Choroid plexus epithelial cell (primary cell): ENCODE results near the gene ZIK1.
A peak's percentile ranks its signal among the peaks of the same experiment; 100 is the strongest.

ENCODE experiments used
- DNase-seq: peaks from one replicate; pipeline ENCODE4 v3.0.0-alpha.2; 2010; ENCODE audit warnings: low read depth
- H3K4me3 ChIP-seq: 2 replicates; pipeline ENCODE4 v1.5.1; 2011; ENCODE audit warnings: low read depth, mild to moderate bottlenecking, control low read depth, low read length, moderate library complexity
- TF ChIP-seq, protein P1 (sequence below): conservative IDR thresholded peaks from 2 replicates; pipeline ENCODE4 v1.5.1; 2011; ENCODE audit warnings: low read depth, mild to moderate bottlenecking, control low read depth, inconsistent platforms, low read length, moderate library complexity

Gene ZIK1

DNA sequence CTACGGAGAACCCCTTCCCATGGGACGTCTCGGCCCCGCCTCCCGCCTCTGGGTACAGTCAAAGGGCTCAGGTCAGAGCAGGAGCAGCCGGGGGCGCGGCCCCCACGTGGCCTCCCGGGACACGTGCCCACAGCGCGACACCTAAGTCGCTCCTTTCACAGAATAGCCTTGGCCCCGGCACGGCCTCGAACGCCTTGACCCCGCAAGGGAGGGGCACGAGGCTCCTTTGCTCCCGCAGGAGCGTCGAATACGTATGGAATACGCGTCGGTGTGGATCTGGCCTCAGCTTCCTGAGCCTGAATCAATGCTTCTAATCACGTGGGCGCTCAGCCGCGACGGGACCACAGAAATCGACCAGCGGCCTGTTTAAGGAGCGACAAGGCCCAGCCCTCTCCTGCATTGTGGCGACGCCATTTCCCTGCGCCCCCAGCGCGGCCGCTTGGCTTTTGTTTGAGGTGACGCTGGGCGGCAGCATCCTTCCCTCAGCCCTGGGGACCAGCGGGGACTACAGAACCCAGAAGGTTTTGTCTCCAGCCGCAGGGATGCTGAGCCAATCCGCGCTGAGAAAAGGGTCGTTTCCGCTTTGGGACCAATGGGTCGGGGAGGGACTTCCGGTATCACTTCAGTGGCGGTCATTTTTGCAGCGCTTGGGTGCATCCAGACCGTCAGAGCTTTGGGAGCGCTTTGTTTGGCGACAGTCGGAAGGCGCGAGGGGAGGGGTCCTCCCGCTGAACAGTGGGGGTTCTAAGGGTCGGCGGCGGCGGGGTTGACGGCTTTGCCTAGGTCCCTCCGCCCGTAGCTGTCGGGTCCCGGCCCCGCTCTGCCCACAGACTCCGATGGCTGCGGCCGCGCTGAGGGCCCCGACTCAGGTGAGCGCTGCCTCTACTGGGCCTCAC lies at the start of gene ZIK1:
ZIK1 (plus strand) TSS at position 625 of the 896 bp plus-strand sequence; CDS start at position 837, 212 bp downstream.
- TF ChIP-seq, protein P1, sequence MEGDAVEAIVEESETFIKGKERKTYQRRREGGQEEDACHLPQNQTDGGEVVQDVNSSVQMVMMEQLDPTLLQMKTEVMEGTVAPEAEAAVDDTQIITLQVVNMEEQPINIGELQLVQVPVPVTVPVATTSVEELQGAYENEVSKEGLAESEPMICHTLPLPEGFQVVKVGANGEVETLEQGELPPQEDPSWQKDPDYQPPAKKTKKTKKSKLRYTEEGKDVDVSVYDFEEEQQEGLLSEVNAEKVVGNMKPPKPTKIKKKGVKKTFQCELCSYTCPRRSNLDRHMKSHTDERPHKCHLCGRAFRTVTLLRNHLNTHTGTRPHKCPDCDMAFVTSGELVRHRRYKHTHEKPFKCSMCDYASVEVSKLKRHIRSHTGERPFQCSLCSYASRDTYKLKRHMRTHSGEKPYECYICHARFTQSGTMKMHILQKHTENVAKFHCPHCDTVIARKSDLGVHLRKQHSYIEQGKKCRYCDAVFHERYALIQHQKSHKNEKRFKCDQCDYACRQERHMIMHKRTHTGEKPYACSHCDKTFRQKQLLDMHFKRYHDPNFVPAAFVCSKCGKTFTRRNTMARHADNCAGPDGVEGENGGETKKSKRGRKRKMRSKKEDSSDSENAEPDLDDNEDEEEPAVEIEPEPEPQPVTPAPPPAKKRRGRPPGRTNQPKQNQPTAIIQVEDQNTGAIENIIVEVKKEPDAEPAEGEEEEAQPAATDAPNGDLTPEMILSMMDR: peak; percentile 1
- H3K4me3 ChIP-seq: peak within 1 kb of the TSS; percentile 75
- peak; percentile 93 for DNase-seq

- TF ChIP-seq, protein P1: no peak
- DNase-seq: no peak
- no peak overlapping the region for H3K4me3 ChIP-seq
Observed at GRCh38 chr19:57537953-57538547, 45.9 kb upstream of the ZIK1 start.

DNA sequence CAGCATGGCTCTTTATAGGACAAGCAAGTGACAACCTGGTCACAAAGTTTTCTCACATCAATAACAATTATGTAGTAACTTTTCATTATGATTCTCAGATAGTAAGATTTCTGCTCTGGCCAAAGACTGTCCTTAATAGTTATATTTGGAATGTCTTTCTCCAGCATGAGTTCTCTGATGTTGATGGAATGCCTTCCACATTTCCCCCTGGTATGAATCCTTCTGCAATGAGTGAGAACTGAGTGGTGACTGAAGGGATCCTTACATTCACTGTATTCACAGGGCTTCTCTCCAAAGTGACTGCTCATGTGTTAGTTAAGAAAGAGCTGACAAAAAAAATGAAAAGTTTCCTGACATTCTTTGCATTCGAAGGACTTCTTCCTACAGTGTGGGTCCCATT lies 37.4 kb upstream of the ZIK1 start:
- TF ChIP-seq, protein P1: no peak
- no peak for DNase-seq
- H3K4me3 ChIP-seq: no peak overlapping the region

- H3K4me3 ChIP-seq: no peak overlapping the region
- DNase-seq: no peak
- TF ChIP-seq, protein P1: no peak
Observed at GRCh38 chr19:57552432-57552831, 31.5 kb upstream of the ZIK1 start.

DNA sequence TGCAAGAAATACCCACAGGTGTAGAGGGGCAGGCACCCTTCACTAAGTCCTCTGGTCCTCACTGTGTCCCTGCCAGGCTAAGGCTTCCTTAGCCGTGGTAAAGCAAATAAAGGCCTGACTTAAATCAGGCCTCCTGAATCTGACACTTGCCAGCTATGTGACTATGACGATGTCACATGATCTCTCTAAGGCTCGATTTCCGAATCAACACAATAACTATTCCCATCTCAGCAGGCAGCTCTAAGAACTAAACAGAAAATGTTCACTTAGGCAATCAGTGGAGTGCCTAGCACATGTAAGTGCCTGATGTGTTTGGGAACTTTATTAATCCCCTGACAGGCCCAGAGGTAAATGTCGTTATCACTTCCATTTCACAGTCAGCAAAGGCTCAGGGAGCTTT lies 26.3 kb upstream of the ZIK1 start:
- no peak for DNase-seq
- H3K4me3 ChIP-seq: no peak overlapping the region
- TF ChIP-seq, protein P1: no peak

- H3K4me3 ChIP-seq: peak overlapping the region; percentile 98
- TF ChIP-seq, protein P1: peak; percentile 61
- DNase-seq: peak; percentile 58
Observed at GRCh38 chr19:57558525-57558924, 25.4 kb upstream of the ZIK1 start.
